HEK293 (cell line): ENCODE results near the gene HECA.

ENCODE experiments used
- BCL11B ChIP-seq: fragments of 450-650 bp; formaldehyde crosslinking; IDR thresholded peaks from 2 replicates; pipeline ENCODE4 v1.5.1; 2016; ENCODE audit warnings: low read depth, missing biosample characterization, missing genetic modification characterization
- BCL6B ChIP-seq: fragments of 450-650 bp; formaldehyde crosslinking; IDR thresholded peaks from 2 replicates; pipeline ENCODE4 v1.5.1; 2017; ENCODE audit warnings: missing biosample characterization, missing genetic modification characterization
- IKZF3 ChIP-seq: fragments of 450-650 bp; IDR thresholded peaks from 2 replicates; pipeline ENCODE4 v1.5.0; 2018; ENCODE audit warnings: missing biosample characterization, mild to moderate bottlenecking, missing genetic modification characterization, moderate library complexity
- KLF17 ChIP-seq: fragments of 450-650 bp; formaldehyde crosslinking; IDR thresholded peaks from 2 replicates; pipeline ENCODE4 v1.5.1; 2016; ENCODE audit warnings: missing biosample characterization, missing genetic modification characterization
- KLF7 ChIP-seq: fragments of 450-650 bp; formaldehyde crosslinking; IDR thresholded peaks from 2 replicates; pipeline ENCODE4 v1.5.1; 2016; ENCODE audit warnings: missing biosample characterization, missing genetic modification characterization, borderline replicate concordance
- KLF8 ChIP-seq: fragments of 450-650 bp; formaldehyde crosslinking; IDR thresholded peaks from 2 replicates; pipeline ENCODE4 v1.5.1; 2016; ENCODE audit warnings: missing biosample characterization, missing genetic modification characterization
- SCRT2 ChIP-seq: fragments of 450-650 bp; formaldehyde crosslinking; IDR thresholded peaks from 2 replicates; pipeline ENCODE4 v1.5.1; 2016; ENCODE audit warnings: missing biosample characterization, missing genetic modification characterization
- SETDB1 ChIP-seq: IDR thresholded peaks from one replicate; pipeline ENCODE4 v1.6.1; 2017; ENCODE audit warnings: mild to moderate bottlenecking, low read length, moderate library complexity, mixed read lengths; ENCODE audit not compliant: insufficient read length
- ZBTB10 ChIP-seq: fragments of 450-650 bp; formaldehyde crosslinking; IDR thresholded peaks from 2 replicates; pipeline ENCODE4 v1.5.1; 2016; ENCODE audit warnings: missing biosample characterization, missing genetic modification characterization
- ZBTB11 ChIP-seq: fragments of 450-650 bp; formaldehyde crosslinking; conservative IDR thresholded peaks from 2 replicates; pipeline ENCODE4 v1.5.1; 2016; ENCODE audit warnings: low read depth, missing biosample characterization, missing genetic modification characterization
- ZBTB7A ChIP-seq: fragments of 450-650 bp; formaldehyde crosslinking; IDR thresholded peaks from 2 replicates; pipeline ENCODE4 v1.5.1; 2016; ENCODE audit warnings: low read depth, missing biosample characterization, missing genetic modification characterization
- ZEB2 ChIP-seq: fragments of 450-650 bp; formaldehyde crosslinking; IDR thresholded peaks from 2 replicates; pipeline ENCODE4 v1.5.1; 2016; ENCODE audit warnings: missing biosample characterization, missing genetic modification characterization
- ZFHX2 ChIP-seq: fragments of 450-650 bp; formaldehyde crosslinking; conservative IDR thresholded peaks from 2 replicates; pipeline ENCODE4 v1.5.1; 2016; ENCODE audit warnings: missing biosample characterization, missing genetic modification characterization
- ZNF121 ChIP-seq: fragments of 450-650 bp; formaldehyde crosslinking; IDR thresholded peaks from 2 replicates; pipeline ENCODE4 v1.5.1; 2016; ENCODE audit warnings: missing biosample characterization, missing genetic modification characterization
- ZNF175 ChIP-seq: fragments of 450-650 bp; formaldehyde crosslinking; IDR thresholded peaks from 2 replicates; pipeline ENCODE4 v1.5.1; 2016; ENCODE audit warnings: missing biosample characterization, missing genetic modification characterization
- ZNF184 ChIP-seq: fragments of 450-650 bp; IDR thresholded peaks from 2 replicates; pipeline ENCODE4 v1.5.1; 2018; ENCODE audit warnings: missing biosample characterization, mild to moderate bottlenecking, missing genetic modification characterization
- ZNF24 ChIP-seq: fragments of 450-650 bp; formaldehyde crosslinking; IDR thresholded peaks from 2 replicates; pipeline ENCODE4 v1.5.1; 2016; ENCODE audit warnings: missing biosample characterization, missing genetic modification characterization
- ZNF302 ChIP-seq: fragments of 450-650 bp; formaldehyde crosslinking; IDR thresholded peaks from 2 replicates; pipeline ENCODE4 v1.5.1; 2016; ENCODE audit warnings: missing biosample characterization, missing genetic modification characterization, low read depth
- ZNF324 ChIP-seq: fragments of 450-650 bp; formaldehyde crosslinking; IDR thresholded peaks from 2 replicates; pipeline ENCODE4 v1.5.1; 2016; ENCODE audit warnings: missing biosample characterization, missing genetic modification characterization
- ZNF350 ChIP-seq: fragments of 450-650 bp; formaldehyde crosslinking; IDR thresholded peaks from 2 replicates; pipeline ENCODE4 v1.5.0; 2017; ENCODE audit warnings: missing biosample characterization, mild to moderate bottlenecking, missing genetic modification characterization
- ZNF423 ChIP-seq: fragments of 450-650 bp; formaldehyde crosslinking; IDR thresholded peaks from 2 replicates; pipeline ENCODE4 v1.5.1; 2016; ENCODE audit warnings: missing biosample characterization, missing genetic modification characterization
- ZNF48 ChIP-seq: fragments of 450-650 bp; formaldehyde crosslinking; IDR thresholded peaks from 2 replicates; pipeline ENCODE4 v1.5.1; 2016; ENCODE audit warnings: missing biosample characterization, missing genetic modification characterization
- ZNF529 ChIP-seq: fragments of 450-650 bp; formaldehyde crosslinking; IDR thresholded peaks from 2 replicates; pipeline ENCODE4 v1.5.1; 2017; ENCODE audit warnings: missing genetic modification characterization, missing biosample characterization; ENCODE audit not compliant: insufficient replicate concordance
- ZNF544 ChIP-seq: fragments of 450-650 bp; formaldehyde crosslinking; IDR thresholded peaks from 2 replicates; pipeline ENCODE4 v1.5.0; 2017; ENCODE audit warnings: missing biosample characterization, missing genetic modification characterization
- ZNF600 ChIP-seq: fragments of 450-650 bp; formaldehyde crosslinking; IDR thresholded peaks from 2 replicates; pipeline ENCODE4 v1.5.1; 2016; ENCODE audit warnings: missing biosample characterization, missing genetic modification characterization
- ZNF670 ChIP-seq: fragments of 450-650 bp; formaldehyde crosslinking; IDR thresholded peaks from 2 replicates; pipeline ENCODE4 v1.5.1; 2016; ENCODE audit warnings: missing biosample characterization, missing genetic modification characterization, low read depth
- ZNF76 ChIP-seq: fragments of 450-650 bp; formaldehyde crosslinking; IDR thresholded peaks from 2 replicates; pipeline ENCODE4; 2016; ENCODE audit warnings: low read depth, missing biosample characterization, missing genetic modification characterization, borderline replicate concordance
- ZNF830 ChIP-seq: fragments of 450-650 bp; IDR thresholded peaks from 2 replicates; pipeline ENCODE4 v1.5.0; 2018; ENCODE audit warnings: missing biosample characterization, missing genetic modification characterization, low read depth, mild to moderate bottlenecking, moderate library complexity
- ZNF843 ChIP-seq: fragments of 450-650 bp; formaldehyde crosslinking; IDR thresholded peaks from 2 replicates; pipeline ENCODE4 v1.5.1; 2016; ENCODE audit warnings: missing biosample characterization, missing genetic modification characterization
- ZSCAN18 ChIP-seq: fragments of 450-650 bp; formaldehyde crosslinking; IDR thresholded peaks from 2 replicates; pipeline ENCODE4 v1.5.1; 2016; ENCODE audit warnings: missing biosample characterization, missing genetic modification characterization
- ZSCAN23 ChIP-seq: fragments of 450-650 bp; formaldehyde crosslinking; IDR thresholded peaks from 2 replicates; pipeline ENCODE4 v1.5.1; 2016; ENCODE audit warnings: missing biosample characterization, missing genetic modification characterization

HECA gene

GRCh38 chr6:139152088-139152891 lies 17.4 kb downstream of the HECA start (continued):
- peak; percentile 92 for TF ChIP-seq BCL6B (tag by site-specific recombination)
- TF ChIP-seq SCRT2 (tag by site-specific recombination) = no peak
- TF ChIP-seq KLF17 (tag by site-specific recombination) = peak; percentile 98
- peak; percentile 98 for TF ChIP-seq IKZF3
- TF ChIP-seq ZSCAN18 (tag by site-specific recombination) = peak; percentile 88
- no peak for TF ChIP-seq ZNF121 (tag by site-specific recombination)
- peak; percentile 92 for TF ChIP-seq BCL11B (tag by site-specific recombination)
- TF ChIP-seq ZBTB10 = no peak
- peak; percentile 75; the same call in 1 of the 2 replicates for TF ChIP-seq ZNF184 (tag by site-specific recombination)
- TF ChIP-seq ZNF302 (tag by site-specific recombination) = peak; percentile 48; the same call in 1 of the 2 replicates
- TF ChIP-seq ZNF76 (tag by site-specific recombination) = peak; percentile 50; the same call in 1 of the 2 replicates
- TF ChIP-seq ZNF670 = no peak
- TF ChIP-seq ZNF529 (tag by site-specific recombination) = no peak
- peak; percentile 40; the same call in 1 of the 2 replicates for TF ChIP-seq ZNF324
- peak; percentile 94 for TF ChIP-seq KLF8 (tag by site-specific recombination)
- no peak for TF ChIP-seq ZNF830 (tag by site-specific recombination)
- TF ChIP-seq ZNF48 (tag by site-specific recombination) = no peak
- TF ChIP-seq ZNF544 (tag by site-specific recombination) = no peak
- TF ChIP-seq ZNF350 (tag by site-specific recombination) = no peak
- TF ChIP-seq ZBTB7A (tag by site-specific recombination) = peak; percentile 51; the same call in 1 of the 2 replicates
- peak; percentile 98 for TF ChIP-seq ZSCAN23
- TF ChIP-seq KLF7 (tag by site-specific recombination) = peak; percentile 95
- no peak for TF ChIP-seq SETDB1
- no peak for TF ChIP-seq ZNF175 (tag by site-specific recombination)
- no peak for TF ChIP-seq ZBTB11 (tag by site-specific recombination)
- peak; percentile 89 for TF ChIP-seq ZEB2 (tag by site-specific recombination)
- TF ChIP-seq ZFHX2 (tag by site-specific recombination) = no peak
- TF ChIP-seq ZNF600 (tag by site-specific recombination) = peak; percentile 15; the same call in 1 of the 2 replicates
- no peak for TF ChIP-seq ZNF423 (tag by site-specific recombination)
- peak; percentile 93 for TF ChIP-seq ZNF24
- peak; percentile 100 for TF ChIP-seq ZNF843 (tag by site-specific recombination)
